Activated CD8-positive, alpha-beta memory T cell treated with anti-CD3 and anti-CD28 coated beads for 36 hours (primary cell): Measurements from ENCODE around the gene CLSTN1. TPM values are rescaled to one million over a fixed set of nuclear protein-coding genes. Genes with fewer than 3 reads are reported as not detected.

Experiments
- CTCF ChIA-PET: fragments of 350-600 bp; sonication (Branson Sonifier 250); formaldehyde crosslinking; loops from one replicate; lab custom pipeline; 2021; ENCODE audit warnings: antibody characterized with exemption; lab: Charles Lee
- POLR2A ChIA-PET: fragments of 350-600 bp; sonication (Branson Sonifier 250); formaldehyde crosslinking; loops from one replicate; lab custom pipeline; 2021; ENCODE audit warnings: antibody characterized with exemption; lab: Charles Lee
- total RNA-seq, 2 experiments: library from RNA; stranded (reverse); gene quantifications; one replicate each; pipeline ENCODE4 v1.2.3, GENCODE V29; 2021

Gene CLSTN1
- total RNA-seq: 10 to 100 TPM; 38.8 to 40.8 TPM

DNA sequence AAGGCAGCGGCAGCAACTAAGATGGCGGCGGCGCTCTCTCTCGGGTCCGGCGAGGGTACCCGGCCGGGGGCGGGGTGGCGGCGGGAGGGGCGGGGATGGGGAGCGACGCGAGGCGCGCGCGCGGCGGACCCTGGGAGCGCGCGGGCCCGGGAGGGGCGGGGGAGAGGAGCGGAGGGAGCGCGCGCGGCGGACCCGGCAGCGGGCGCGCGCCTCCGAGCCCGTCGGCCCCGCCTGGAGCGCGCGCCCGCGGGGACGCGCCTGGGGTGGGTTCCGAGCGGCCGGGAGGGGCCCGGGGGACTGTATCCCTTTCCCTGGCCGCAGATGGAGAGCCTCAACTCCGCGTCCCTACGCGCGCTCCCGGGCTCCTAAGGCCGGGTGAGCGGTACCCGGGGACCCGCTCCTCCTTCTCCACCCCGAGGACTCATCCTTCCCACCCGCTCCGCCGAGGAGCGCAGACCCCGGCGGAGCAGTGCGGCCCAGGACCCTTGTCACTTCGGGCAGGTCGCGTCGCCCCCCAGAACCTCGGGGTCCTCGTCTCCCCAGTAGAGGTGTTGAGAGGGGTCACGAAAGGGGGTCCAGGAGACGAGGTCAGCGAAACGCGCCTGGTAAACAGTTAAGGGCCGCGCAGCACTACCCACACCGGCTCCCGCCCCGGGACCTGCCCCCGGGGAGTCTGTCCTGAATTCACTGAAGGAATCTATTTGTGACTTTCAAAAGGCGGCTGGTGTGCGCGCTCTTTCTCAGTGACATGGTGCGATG, at the start of gene CLSTN1:
CLSTN1 (minus strand) TSS at position 23 of the 759 bp plus-strand sequence. CDS start 232 bp downstream, outside the sequence.
- POLR2A ChIA-PET: no interaction called here
- CTCF ChIA-PET: no interaction called here

DNA sequence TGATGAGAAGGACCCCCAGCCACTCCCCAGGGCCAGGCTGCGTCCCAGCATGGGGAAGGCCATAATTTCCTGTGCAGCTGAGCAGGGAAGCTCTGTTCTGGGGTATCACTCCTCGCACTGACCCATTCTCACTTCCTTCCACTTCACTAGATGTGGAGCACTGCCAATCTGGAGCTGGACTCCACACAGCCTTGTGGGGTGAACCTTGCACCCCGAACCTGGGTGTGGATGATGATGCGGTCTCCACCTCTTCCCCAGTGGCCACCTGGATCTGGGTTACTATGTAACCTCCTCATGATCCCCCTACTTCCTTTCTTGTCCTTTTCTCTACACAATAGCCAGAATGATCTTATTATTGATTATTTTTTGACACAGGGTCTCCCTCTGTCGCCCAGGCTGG, 49.6 kb upstream of the CLSTN1 start:
- POLR2A ChIA-PET: no interaction called here
- CTCF ChIA-PET: interaction anchor here (1.2 to 2.1 kb wide), 5 partner anchors 11 to 243 kb away, joined by 3 to 7 read pairs (median 4); no protein-coding TSS in a partner anchor

DNA sequence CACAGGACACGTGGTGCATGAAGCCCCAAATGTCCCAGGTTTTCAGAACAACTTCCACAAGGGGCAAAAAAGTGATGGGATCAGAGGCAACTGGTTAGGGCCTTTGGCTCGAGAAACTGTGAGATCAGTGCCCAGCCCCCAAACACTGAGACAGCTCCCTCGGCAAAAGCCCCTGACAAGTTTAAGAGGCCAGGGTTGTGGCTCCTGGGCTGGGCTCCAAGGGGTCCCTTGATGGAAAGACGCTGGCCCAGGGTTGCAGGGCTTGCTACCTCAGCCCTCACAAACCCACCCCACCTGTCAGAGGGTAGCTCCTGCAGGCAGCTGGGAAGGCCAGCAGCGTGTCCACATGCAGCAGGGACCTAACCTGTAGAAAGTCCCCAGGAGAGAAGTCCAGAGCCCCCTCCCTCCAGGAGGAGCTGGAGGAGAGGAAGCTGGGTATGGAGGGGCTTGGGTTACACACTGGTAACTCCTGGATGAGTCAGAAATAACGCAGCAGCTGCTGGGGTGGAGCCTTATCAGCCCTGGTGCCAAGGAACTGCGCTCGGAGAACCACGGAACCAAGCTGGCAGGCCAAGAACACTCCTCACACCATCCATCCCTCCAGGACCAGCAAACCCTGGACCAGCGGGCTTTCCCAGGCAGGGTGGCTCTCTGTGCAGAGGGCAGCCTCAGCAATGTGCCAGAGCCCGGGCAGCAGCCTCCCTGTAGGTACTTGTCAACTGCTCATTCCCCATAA, 48.8 kb upstream of the CLSTN1 start:
- ChIA-PET POLR2A (no interaction called here), CTCF (interaction anchor here (1.2 to 1.3 kb wide), 2 partner anchors 88 to 242 kb away, joined by 3 read pairs; no protein-coding TSS in a partner anchor)

DNA sequence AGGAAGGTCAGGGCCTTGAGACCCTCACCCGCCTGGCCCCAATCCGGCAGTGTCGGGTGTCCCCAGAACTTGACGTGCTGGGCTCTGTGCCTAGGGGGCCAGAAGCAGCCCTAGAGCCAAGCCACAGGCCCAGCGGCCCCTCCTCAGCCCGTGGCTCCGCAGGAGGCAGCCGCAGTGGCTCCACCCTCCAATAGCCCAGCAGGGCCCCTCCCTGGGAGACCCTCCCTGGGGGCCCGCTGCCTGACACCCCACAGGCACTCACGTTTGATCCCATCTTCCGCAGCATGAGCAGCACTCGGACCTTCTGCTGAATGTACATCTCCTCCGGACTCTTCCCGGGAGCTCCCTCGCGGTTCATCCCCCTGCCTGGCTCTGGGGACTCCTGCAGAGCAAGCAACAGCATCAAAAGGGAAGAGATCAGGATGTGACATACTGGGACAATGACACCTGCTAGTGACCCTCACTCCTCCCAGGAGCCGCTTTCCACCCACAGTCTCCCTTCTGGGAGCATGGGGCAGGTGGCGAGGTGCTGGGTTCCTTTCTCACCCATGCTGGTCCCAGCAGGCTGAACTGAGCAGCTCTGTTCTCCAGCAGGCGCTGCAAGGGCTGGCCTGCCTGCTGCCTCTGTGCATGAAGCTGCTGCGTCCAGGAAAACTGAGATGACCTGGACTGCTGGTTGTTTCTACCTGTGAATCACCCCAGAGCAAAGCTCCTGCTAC, 48.1 kb upstream of the CLSTN1 start:
- CTCF ChIA-PET: interaction anchor here (1.2 kb wide), 1 partner anchor 88 kb away, joined by 3 read pairs; no protein-coding TSS in a partner anchor
- POLR2A ChIA-PET: no interaction called here

GRCh38 chr1:9871021-9871420, 47.3 kb upstream of the CLSTN1 start:
- CTCF ChIA-PET: interaction anchor here (10.7 kb wide), 1 partner anchor 87 kb away, joined by 96 read pairs; no protein-coding TSS in a partner anchor
- POLR2A ChIA-PET: no interaction called here

- ChIA-PET POLR2A (no interaction called here), CTCF (interaction anchor here (1.1 to 10.7 kb wide), 2 partner anchors 87 to 283 kb away, joined by 4 to 96 read pairs; no protein-coding TSS in a partner anchor)
Measured at GRCh38 chr1:9870572-9870971, 46.8 kb upstream of the CLSTN1 start.

- CTCF ChIA-PET: interaction anchor here (0.8 to 10.7 kb wide), 5 partner anchors 12 to 283 kb away, joined by 3 to 96 read pairs (median 3); no protein-coding TSS in a partner anchor
- POLR2A ChIA-PET: no interaction called here
Measured at GRCh38 chr1:9869831-9870251, 46.1 kb upstream of the CLSTN1 start.

DNA sequence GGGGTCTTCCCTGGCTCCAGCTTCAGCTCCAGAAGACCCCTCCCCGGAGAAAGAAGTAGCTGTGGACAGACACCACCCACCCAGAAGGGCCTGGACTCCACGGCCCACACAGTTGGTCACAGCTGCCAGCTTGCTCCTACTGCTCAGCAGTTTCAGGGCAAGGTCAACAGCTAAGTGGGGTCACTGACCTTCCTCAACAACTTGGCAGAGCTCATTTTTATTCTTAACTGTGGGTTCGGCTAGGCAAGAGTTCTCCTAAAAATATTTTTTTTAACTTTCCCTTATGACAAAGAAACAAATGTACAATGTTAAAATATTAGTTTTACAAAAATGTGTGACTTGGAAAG, 44.5 kb upstream of the CLSTN1 start:
- POLR2A ChIA-PET: no interaction called here
- CTCF ChIA-PET: interaction anchor here (0.6 to 10.7 kb wide), 12 partner anchors 10 to 348 kb away, joined by 3 to 96 read pairs (median 3); no protein-coding TSS in a partner anchor

- ChIA-PET CTCF (interaction anchor here (0.7 to 10.7 kb wide), 11 partner anchors 11 to 349 kb away, joined by 3 to 96 read pairs (median 3); no protein-coding TSS in a partner anchor), POLR2A (no interaction called here)
Measured at GRCh38 chr1:9867408-9868243, 43.9 kb upstream of the CLSTN1 start.

GRCh38 chr1:9866836-9867235, 43.1 kb upstream of the CLSTN1 start:
- ChIA-PET POLR2A (no interaction called here), CTCF (interaction anchor here (1.3 to 10.7 kb wide), 3 partner anchors 83 to 107 kb away, joined by 3 to 96 read pairs (median 7); no protein-coding TSS in a partner anchor)

- ChIA-PET CTCF (interaction anchor here (0.5 to 10.7 kb wide), 6 partner anchors 82 to 313 kb away, joined by 3 to 96 read pairs (median 4); no protein-coding TSS in a partner anchor), POLR2A (interaction anchor here (0.7 to 0.9 kb wide), 2 partner anchors 81 to 607 kb away, joined by 4 to 9 read pairs; no protein-coding TSS in a partner anchor)
Measured at GRCh38 chr1:9865724-9866123, 42.0 kb upstream of the CLSTN1 start.

GRCh38 chr1:9863371-9863770, 39.6 kb upstream of the CLSTN1 start:
- ChIA-PET POLR2A (no interaction called here), CTCF (interaction anchor here (10.7 kb wide), 1 partner anchor 80 kb away, joined by 96 read pairs; no protein-coding TSS in a partner anchor)

DNA sequence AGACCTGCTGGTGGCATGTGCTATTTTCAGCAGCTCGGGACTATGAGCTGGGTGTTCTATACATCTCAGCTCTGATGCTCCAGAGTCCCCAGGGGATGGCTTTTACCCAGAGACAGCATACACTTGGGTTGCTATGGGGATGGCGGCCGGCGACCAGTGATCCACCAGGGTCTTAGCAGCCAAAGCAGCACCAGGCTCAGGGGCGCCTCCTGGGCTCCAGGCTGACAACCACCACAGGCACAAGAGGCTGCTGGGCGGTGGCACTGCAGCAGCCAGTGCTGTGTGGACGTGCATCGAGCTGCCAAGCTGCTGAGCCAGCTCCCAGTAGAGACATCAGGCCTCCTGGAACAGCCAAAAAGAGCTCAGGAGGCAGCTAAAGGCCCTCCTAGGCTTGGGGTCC, 37.6 kb upstream of the CLSTN1 start:
- POLR2A ChIA-PET: no interaction called here

GRCh38 chr1:9860887-9861286, 37.1 kb upstream of the CLSTN1 start:
- POLR2A ChIA-PET: interaction anchor here (0.6 kb wide), 1 partner anchor 90 kb away, joined by 4 read pairs; no protein-coding TSS in a partner anchor
- CTCF ChIA-PET: interaction anchor here (0.6 to 10.7 kb wide), 3 partner anchors 36 to 234 kb away, joined by 3 to 96 read pairs (median 4); no protein-coding TSS in a partner anchor

More for the DNA sequence above, 37.6 kb upstream of the CLSTN1 start:
- CTCF ChIA-PET: interaction anchor here (0.6 to 10.7 kb wide), 4 partner anchors 13 to 234 kb away, joined by 3 to 96 read pairs (median 4); no protein-coding TSS in a partner anchor

GRCh38 chr1:9859281-9860014, 35.7 kb upstream of the CLSTN1 start:
- CTCF ChIA-PET: no interaction called here
- POLR2A ChIA-PET: no interaction called here

DNA sequence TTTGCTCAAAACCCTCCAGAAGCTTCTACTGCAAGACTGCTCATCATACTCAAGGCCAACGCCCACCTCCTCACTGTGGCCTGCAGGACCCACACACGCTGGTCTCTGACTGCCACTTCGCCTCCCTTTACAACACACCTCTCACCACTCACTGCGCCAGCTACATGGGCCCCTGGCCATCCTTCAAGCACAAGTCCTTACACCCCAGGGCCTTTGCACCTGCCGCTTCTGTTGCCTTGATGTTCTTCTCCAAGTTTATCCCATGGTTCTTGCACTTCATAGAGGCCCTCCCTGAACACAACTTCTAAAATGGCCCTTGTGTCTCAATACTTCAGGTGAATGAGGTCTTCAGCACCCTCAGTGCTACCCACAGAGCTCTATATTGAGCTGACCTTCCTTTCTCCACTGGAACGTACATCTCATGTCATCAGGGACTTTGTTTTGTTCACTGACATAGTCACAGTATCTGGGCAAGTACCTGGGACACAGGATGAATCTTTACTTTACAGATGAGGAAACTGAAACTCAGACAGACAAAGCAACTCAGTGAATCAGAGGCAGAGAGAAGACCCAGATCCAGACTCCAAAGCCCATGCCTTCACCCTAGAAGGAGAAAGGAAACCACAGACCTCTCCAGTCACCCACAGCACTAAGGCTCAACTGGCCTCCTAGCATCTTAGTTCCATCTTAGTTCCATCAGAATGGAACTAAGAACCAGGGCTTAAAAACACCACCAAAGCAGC, 34.7 kb upstream of the CLSTN1 start:
- ChIA-PET CTCF (no interaction called here), POLR2A (no interaction called here)
